CD4-positive, alpha-beta T cell (primary cell): Measurements from ENCODE around the gene ARMC9. TPM values are rescaled to one million over a fixed set of nuclear protein-coding genes. Genes with fewer than 3 reads are reported as not detected.
A peak's percentile ranks its signal among the peaks of the same experiment; 100 is the strongest.
"Not testable (repeated sequence)": the region's sequence is repeated elsewhere in the genome, so short reads cannot be mapped to it uniquely, and the experiment has no call there.

ENCODE experiments used
- ATAC-seq: fragments of 200-7000 bp; cut with Tn5 transposase; one replicate; pipeline ENCODE4 v1.10.0; 2022; ENCODE audit warnings: mild to moderate bottlenecking; ENCODE audit not compliant: poor library complexity
- CTCF ChIA-PET: fragments of 350-600 bp; sonication (Branson Sonifier 250); formaldehyde crosslinking; loops from one replicate; lab custom pipeline; 2021; ENCODE audit warnings: antibody characterized with exemption, inconsistent platforms; lab: Charles Lee
- POLR2A ChIA-PET: fragments of 350-600 bp; sonication (Branson Sonifier 250); formaldehyde crosslinking; loops from one replicate; lab custom pipeline; 2021; ENCODE audit warnings: antibody characterized with exemption, inconsistent platforms; lab: Charles Lee
- DNase-seq, 14 experiments: peaks; one replicate each; pipeline ENCODE4 v3.0.0-alpha.2; 2013 to 2020; ENCODE audit warnings: mixed read lengths in 2 of 14
- H3K27ac ChIP-seq, 2 donors: one replicate each; pipeline versions ENCODE4 v1.5.1 to v1.7.0; 2013; ENCODE audit warnings: low read length in 2 of 2, low read depth in 1 of 2, mild to moderate bottlenecking in 1 of 2
- H3K27me3 ChIP-seq, 2 experiments: 1 replicate in 1 of 2; 2 replicates in 1 of 2; pipeline versions ENCODE4 v1.6.1 to v1.7.0; 2013; ENCODE audit warnings: low read length in 2 of 2, control low read depth in 1 of 2, mild to moderate bottlenecking in 1 of 2, moderate library complexity in 1 of 2; ENCODE audit not compliant: insufficient read depth in 2 of 2, control insufficient read depth in 1 of 2
- H3K36me3 ChIP-seq: one replicate; pipeline ENCODE4 v1.6.1; 2013; ENCODE audit warnings: low read length, control low read depth; ENCODE audit not compliant: insufficient read depth
- H3K4me1 ChIP-seq: one replicate; pipeline ENCODE4 v1.6.1; 2013; ENCODE audit warnings: low read length, control low read depth; ENCODE audit not compliant: insufficient read depth
- H3K4me3 ChIP-seq: one replicate; pipeline ENCODE4 v1.5.1; 2013; ENCODE audit warnings: mild to moderate bottlenecking, low read length, moderate library complexity
- H3K9me3 ChIP-seq, 2 experiments: 1 replicate in 1 of 2; 2 replicates in 1 of 2; pipeline versions ENCODE4 v1.6.1 to v1.7.0; 2013; ENCODE audit warnings: low read length in 2 of 2, mild to moderate bottlenecking in 2 of 2, control low read depth in 1 of 2, moderate library complexity in 1 of 2; ENCODE audit not compliant: control insufficient read depth in 1 of 2, insufficient read depth in 1 of 2
- H3K27ac Mint-ChIP-seq: one replicate; pipeline ENCODE4 v1.8.0; 2020; ENCODE audit warnings: mixed read lengths
- H3K27me3 Mint-ChIP-seq: one replicate; pipeline ENCODE4 v1.8.0; 2021; ENCODE audit warnings: mixed read lengths
- H3K36me3 Mint-ChIP-seq: one replicate; pipeline ENCODE4 v1.8.0; 2021; ENCODE audit warnings: low read depth, mixed read lengths
- H3K4me1 Mint-ChIP-seq: one replicate; pipeline ENCODE4 v1.8.0; 2021; ENCODE audit warnings: low read depth, mixed read lengths
- H3K4me3 Mint-ChIP-seq: one replicate; pipeline ENCODE4 v1.8.0; 2020; ENCODE audit warnings: mild to moderate bottlenecking, mixed read lengths
- H3K9me3 Mint-ChIP-seq: one replicate; pipeline ENCODE4 v1.8.0; 2020; ENCODE audit warnings: mixed read lengths
- CTCF ChIP-seq: fragments of 200-600 bp; IDR thresholded peaks from one replicate; pipeline ENCODE4 v1.8.0; 2022; ENCODE audit warnings: antibody characterized with exemption, mild to moderate bottlenecking
- intact Hi-C, 2 experiments: fragments of 100-400 bp; cut with DNase I in 1 of 2; cut with micrococcal nuclease in 1 of 2; formaldehyde crosslinking; loops; one replicate each; pipeline versions ENCODE4 v1.15.1 to v1.9.0; 2023 to 2025; cut with DNase I, micrococcal nuclease
- total RNA-seq, 174 experiments: library from RNA in 2 of 174; stranded (reverse) in 2 of 174; gene quantifications; one replicate each; pipeline ENCODE4 v1.2.3 and lab custom pipeline; 2021 to 2026

The ARMC9 gene
- total RNA-seq, 2 experiments from 2014 or later, result 0.16 to 0.42 TPM

GRCh38 chr2:231177156-231178025 is 21.0 kb upstream of the ARMC9 start:
- no peaks in the 10 kb centered on the region for H3K9me3 Mint-ChIP-seq
- H3K27me3 Mint-ChIP-seq, result no peaks in the 10 kb centered on the region
- no peak overlapping the region for H3K27ac ChIP-seq
- no peaks in the 10 kb centered on the region for H3K4me1 ChIP-seq
- ChIA-PET POLR2A (interaction anchor here (1.1 kb wide), 1 partner anchor 73 kb away, joined by 3 read pairs; no protein-coding TSS in a partner anchor), CTCF (no interaction called here)
- peaks cover 23% of the 10 kb centered on the region for H3K36me3 Mint-ChIP-seq
- no peak for DNase-seq
- intact Hi-C loops, result no loop called here
- H3K27ac Mint-ChIP-seq, result no peak overlapping the region
- H3K27me3 ChIP-seq, result no peaks in the 10 kb centered on the region
- TF ChIP-seq CTCF, result no peak
- H3K4me3 ChIP-seq, result no peak overlapping the region
- no peaks in the 10 kb centered on the region for H3K9me3 ChIP-seq
- peaks cover 19% of the 10 kb centered on the region for H3K36me3 ChIP-seq
- peaks cover 6% of the 10 kb centered on the region for H3K4me1 Mint-ChIP-seq
- H3K4me3 Mint-ChIP-seq, result no peak overlapping the region
- ATAC-seq, result no peak

GRCh38 chr2:231178805-231179204 is 19.6 kb upstream of the ARMC9 start:
- CTCF ChIA-PET, ATAC-seq, intact Hi-C loops, H3K4me1 Mint-ChIP-seq, H3K9me3 ChIP-seq, H3K27ac ChIP-seq, H3K4me3 Mint-ChIP-seq, H3K9me3 Mint-ChIP-seq, H3K4me1 ChIP-seq, POLR2A ChIA-PET, H3K27me3 Mint-ChIP-seq, H3K27me3 ChIP-seq, H3K4me3 ChIP-seq, H3K36me3 ChIP-seq, DNase-seq, H3K27ac Mint-ChIP-seq: not testable (repeated sequence)
- peaks cover 18% of the 10 kb centered on the region for H3K36me3 Mint-ChIP-seq

- Mint-ChIP-seq H3K27me3 (no peaks in the 10 kb centered on the region), H3K4me3 (no peak overlapping the region), H3K9me3 (no peaks in the 10 kb centered on the region), H3K4me1 (peaks cover 6% of the 10 kb centered on the region), H3K36me3 (no peaks in the 10 kb centered on the region), H3K27ac (no peak overlapping the region)
- intact Hi-C loops, result no loop called here
- Histone ChIP-seq H3K9me3 (no peaks in the 10 kb centered on the region), H3K4me1 (no peaks in the 10 kb centered on the region), H3K27ac (no peak overlapping the region), H3K36me3 (no peaks in the 10 kb centered on the region), H3K4me3 (no peak overlapping the region), H3K27me3 (no peaks in the 10 kb centered on the region)
- TF ChIP-seq CTCF, result no peak
- POLR2A ChIA-PET, result no interaction called here
- DNase-seq (peak in 2 of 14 experiments; percentile 73 to 82), ATAC-seq (no peak)
- CTCF ChIA-PET, result no interaction called here
Measured at GRCh38 chr2:231181860-231182512, 16.4 kb upstream of the ARMC9 start.
